Transverse colon (tissue), 4 donors: ENCODE data around the gene KASH5.

Experiments used
- CTCF ChIP-seq, 5 experiments: fragments of 200-600 bp in 3 of 5; fragments of 450-650 bp in 2 of 5; sonication (generic) in 3 of 5; IDR thresholded peaks; 1 replicate in 2 of 5; 2 replicates in 3 of 5; pipeline ENCODE4 v1.5.1; 2016 to 2017; ENCODE audit warnings: antibody characterized with exemption in 5 of 5, inconsistent platforms in 3 of 5, mild to moderate bottlenecking in 2 of 5, moderate library complexity in 1 of 5
- EP300 ChIP-seq: sonication (generic); formaldehyde crosslinking; IDR thresholded peaks from one replicate; pipeline ENCODE4 v1.6.1; 2017; ENCODE audit warnings: antibody characterized with exemption, low read depth
- POLR2A ChIP-seq: fragments of 450-650 bp; IDR thresholded peaks from one replicate; pipeline ENCODE4 v1.6.1; 2016; ENCODE audit warnings: antibody characterized with exemption, mild to moderate bottlenecking, moderate library complexity
- POLR2AphosphoS5 ChIP-seq, 3 donors: sonication (generic); formaldehyde crosslinking; IDR thresholded peaks; one replicate each; pipeline ENCODE4 v1.6.1; 2016; ENCODE audit warnings: antibody characterized with exemption in 3 of 3

DNA sequence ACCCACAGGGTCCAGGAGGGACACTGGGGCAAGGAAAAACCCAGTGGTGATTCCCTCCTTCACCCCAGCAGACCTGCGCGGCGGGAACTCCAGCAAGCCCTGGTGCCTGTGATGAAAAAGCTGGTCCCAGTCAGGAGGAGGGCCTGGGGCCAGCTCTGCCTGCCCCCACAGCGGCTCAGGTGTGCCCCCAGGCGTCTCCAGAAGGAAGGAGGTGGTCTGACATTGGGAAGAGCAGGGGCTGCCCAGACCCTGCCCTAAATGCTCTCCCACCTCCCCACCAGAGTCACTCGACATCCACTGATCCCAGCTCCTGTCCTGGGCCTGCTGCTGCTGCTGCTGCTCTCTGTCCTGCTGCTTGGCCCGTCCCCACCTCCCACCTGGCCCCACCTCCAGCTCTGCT, 29.0 kb downstream of the KASH5 start:
- no peak for TF ChIP-seq POLR2AphosphoS5 (IDR thresholded peaks at IDR 0.05)
- no peak for TF ChIP-seq CTCF (IDR thresholded peaks at IDR 0.05)
- no peak for TF ChIP-seq POLR2A
- TF ChIP-seq EP300 = no peak
